Caco-2 (cell line): Measurements from ENCODE around the gene EVPLL. TPM values are rescaled to one million over a fixed set of nuclear protein-coding genes. Genes with fewer than 3 reads are reported as not detected.
"Not testable (repeated sequence)": the region's sequence is repeated elsewhere in the genome, so short reads cannot be mapped to it uniquely, and the experiment has no call there.

Experiments
- BruUV-seq: library from RNA; stranded (reverse); fragments of 400-500 nt; replicated peaks from 2 replicates; lab custom pipeline; 2021; lab: Mats Ljungman, UMichigan
- CTCF ChIA-PET: fragments of 300-600 bp; sonication (Branson Sonifier 250); formaldehyde crosslinking; loops from one replicate; lab custom pipeline; 2022; ENCODE audit warnings: antibody characterized with exemption; lab: Charles Lee
- POLR2A ChIA-PET: fragments of 300-600 bp; sonication (Branson Sonifier 250); formaldehyde crosslinking; loops from one replicate; lab custom pipeline; 2022; ENCODE audit warnings: antibody characterized with exemption; lab: Charles Lee
- DNase-seq, 2 experiments: peaks; one replicate each; pipeline versions ENCODE4 v3.0.0 to v3.0.0-alpha.2; 2020 to 2022
- H3K27me3 ChIP-seq: replicated peaks from 2 replicates; pipeline ENCODE4 v1.6.0; 2011; ENCODE audit warnings: low read length; ENCODE audit not compliant: control insufficient read depth, insufficient read depth
- H3K36me3 ChIP-seq: 2 replicates; pipeline ENCODE4 v1.5.1; 2011; ENCODE audit warnings: low read length; ENCODE audit not compliant: control insufficient read depth, insufficient read depth
- H3K4me1 ChIP-seq: fragments of 250-450 bp; sonication (Bioruptor Pico); 2 replicates; pipeline ENCODE4 v1.5.1; 2020; ENCODE audit warnings: mild to moderate bottlenecking
- H3K4me3 ChIP-seq: 2 replicates; pipeline ENCODE4 v1.5.1; 2011; ENCODE audit warnings: low read depth, mild to moderate bottlenecking, control low read depth, low read length
- H3K9me3 ChIP-seq: fragments of 250-450 bp; sonication (Bioruptor Pico); 2 replicates; pipeline ENCODE4 v1.5.1; 2020; ENCODE audit warnings: mild to moderate bottlenecking, moderate library complexity
- H3K27ac Mint-ChIP-seq: one replicate; pipeline ENCODE4 v1.8.0; 2022; ENCODE audit warnings: mixed read lengths; ENCODE audit not compliant: unreplicated experiment
- H3K27me3 Mint-ChIP-seq: one replicate; pipeline ENCODE4 v1.8.0; 2022; ENCODE audit warnings: mixed read lengths; ENCODE audit not compliant: insufficient read depth, unreplicated experiment
- H3K36me3 Mint-ChIP-seq: one replicate; pipeline ENCODE4 v1.8.0; 2022; ENCODE audit warnings: mild to moderate bottlenecking, mixed read lengths; ENCODE audit not compliant: insufficient read depth, unreplicated experiment
- H3K4me1 Mint-ChIP-seq: one replicate; pipeline ENCODE4 v1.8.0; 2022; ENCODE audit warnings: low read depth, mixed read lengths; ENCODE audit not compliant: unreplicated experiment
- H3K4me3 Mint-ChIP-seq: one replicate; pipeline ENCODE4 v1.8.0; 2022; ENCODE audit warnings: mild to moderate bottlenecking, moderate library complexity, mixed read lengths; ENCODE audit not compliant: unreplicated experiment
- H3K9me3 Mint-ChIP-seq: one replicate; pipeline ENCODE4 v1.8.0; 2022; ENCODE audit warnings: mixed read lengths; ENCODE audit not compliant: unreplicated experiment
- CTCF ChIP-seq, 2 experiments: fragments of 200-600 bp in 1 of 2; IDR thresholded peaks; 1 replicate in 1 of 2; 2 replicates in 1 of 2; pipeline versions ENCODE4 v1.5.1 to v1.8.0; 2011 to 2022; ENCODE audit warnings: antibody characterized with exemption in 1 of 2, control low read depth in 1 of 2, inconsistent platforms in 1 of 2, low read depth in 1 of 2, low read length in 1 of 2, mild to moderate bottlenecking in 1 of 2, moderate library complexity in 1 of 2; ENCODE audit not compliant: insufficient read depth in 1 of 2, severe bottlenecking in 1 of 2, unreplicated experiment in 1 of 2
- intact Hi-C: fragments of 100-400 bp; cut with micrococcal nuclease; formaldehyde crosslinking; loops from one replicate; pipeline ENCODE4 v1.10.0; 2022; ENCODE audit not compliant: unreplicated experiment
- total RNA-seq: library from RNA; stranded (reverse); gene quantifications from 2 replicates; pipeline ENCODE4 v1.2.3, GENCODE V29; 2022

Gene EVPLL
- total RNA-seq, 1 experiment from 2014 or later, result not detected

- no peaks in the 10 kb centered on the region for H3K4me1 Mint-ChIP-seq
- TF ChIP-seq CTCF (IDR thresholded peaks at IDR 0.05; ENCODE audit: insufficient read depth in 1 of 2, low read depth in 1 of 2, low read length in 1 of 2, severe bottlenecking in 1 of 2, unreplicated experiment in 1 of 2), result no peak
- H3K27me3 Mint-ChIP-seq, result no peaks in the 10 kb centered on the region
- Histone ChIP-seq H3K36me3 (no peaks in the 10 kb centered on the region), H3K27me3 (no peaks in the 10 kb centered on the region), H3K4me3 (no peak overlapping the region), H3K9me3 (no peaks in the 10 kb centered on the region), H3K4me1 (no peaks in the 10 kb centered on the region)
- H3K4me3 Mint-ChIP-seq, result no peak overlapping the region
- POLR2A ChIA-PET, result no interaction called here
- H3K27ac Mint-ChIP-seq, result no peak overlapping the region
- intact Hi-C loops, result no loop called here
- DNase-seq, result peak in 1 of 2 experiments; percentile 30
- H3K36me3 Mint-ChIP-seq, result no peaks in the 10 kb centered on the region
- CTCF ChIA-PET, result no interaction called here
- no peaks in the 10 kb centered on the region for H3K9me3 Mint-ChIP-seq
- no TSS peak for BruUV-seq
These were observed 5.0 kb downstream of the EVPLL start for GRCh38 chr17:18382441-18383078.

GRCh38 chr17:18383079-18383481 lies 5.5 kb downstream of the EVPLL start:
- DNase-seq, H3K27ac Mint-ChIP-seq, H3K27me3 Mint-ChIP-seq, H3K4me1 ChIP-seq, H3K4me3 ChIP-seq, BruUV-seq, H3K9me3 Mint-ChIP-seq, H3K4me1 Mint-ChIP-seq, H3K27me3 ChIP-seq, H3K36me3 Mint-ChIP-seq, H3K9me3 ChIP-seq, H3K36me3 ChIP-seq, H3K4me3 Mint-ChIP-seq, POLR2A ChIA-PET, intact Hi-C loops, CTCF ChIA-PET: not testable (repeated sequence)

GRCh38 chr17:18384271-18384670 lies 6.7 kb downstream of the EVPLL start:
- H3K4me3 Mint-ChIP-seq, H3K4me1 ChIP-seq, H3K4me3 ChIP-seq, POLR2A ChIA-PET, H3K9me3 Mint-ChIP-seq, H3K9me3 ChIP-seq, BruUV-seq, H3K36me3 ChIP-seq, H3K27me3 Mint-ChIP-seq, H3K4me1 Mint-ChIP-seq, H3K36me3 Mint-ChIP-seq, H3K27ac Mint-ChIP-seq, H3K27me3 ChIP-seq, intact Hi-C loops: not testable (repeated sequence)
- CTCF ChIA-PET, result interaction anchor here (0.6 kb wide), 1 partner anchor 1584 kb away, joined by 3 read pairs; no protein-coding TSS in a partner anchor
- peak in 1 of 2 experiments; percentile 19 for DNase-seq

DNA sequence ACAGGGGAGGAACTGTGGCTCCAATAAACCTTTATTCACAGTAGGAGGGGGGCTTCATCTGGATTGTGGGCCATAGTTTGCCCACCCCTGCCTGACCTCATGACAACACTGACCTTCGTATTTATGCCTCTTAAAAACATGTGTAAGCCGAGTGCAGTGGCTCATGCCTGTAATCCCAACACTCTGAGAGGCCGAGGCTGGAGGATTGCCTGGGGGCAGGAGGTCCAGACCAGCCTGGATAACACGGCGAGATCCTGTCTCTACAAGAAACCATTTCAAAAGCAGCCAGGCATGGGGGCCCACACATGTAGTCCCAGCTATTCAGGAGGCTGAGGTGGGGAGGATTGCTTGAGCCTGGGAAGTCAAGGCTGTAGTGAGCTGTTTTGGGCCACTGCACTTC lies 10.0 kb downstream of the EVPLL start:
- BruUV-seq, H3K4me3 ChIP-seq, H3K4me3 Mint-ChIP-seq, H3K4me1 Mint-ChIP-seq, H3K4me1 ChIP-seq, H3K27me3 ChIP-seq, H3K36me3 ChIP-seq, H3K9me3 ChIP-seq, H3K27ac Mint-ChIP-seq, H3K36me3 Mint-ChIP-seq, intact Hi-C loops, DNase-seq, POLR2A ChIA-PET, CTCF ChIA-PET, H3K27me3 Mint-ChIP-seq, H3K9me3 Mint-ChIP-seq: not testable (repeated sequence)

DNA sequence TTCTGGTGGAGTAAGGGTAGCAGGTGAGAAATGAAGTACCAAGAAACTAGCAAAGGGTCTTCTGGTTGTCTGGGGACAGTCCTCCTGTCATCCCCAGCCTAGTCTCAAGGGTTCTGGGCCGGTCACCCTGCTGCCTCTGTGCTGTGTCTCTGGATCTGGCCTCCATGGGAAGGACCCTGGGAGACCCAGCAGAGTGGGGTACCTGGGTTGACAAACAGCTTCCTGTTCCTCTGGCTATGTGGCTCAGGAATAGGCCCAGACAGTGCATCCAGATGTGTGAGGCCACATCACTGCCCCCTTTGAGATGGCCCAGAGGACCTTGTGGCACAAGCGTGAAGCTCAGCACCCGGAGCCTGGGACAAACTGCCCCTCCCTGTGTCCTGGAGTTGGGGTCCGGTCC lies 10.7 kb downstream of the EVPLL start:
- CTCF ChIA-PET, H3K4me3 ChIP-seq, BruUV-seq, H3K9me3 Mint-ChIP-seq, H3K27me3 Mint-ChIP-seq, H3K27ac Mint-ChIP-seq, POLR2A ChIA-PET, H3K36me3 ChIP-seq, H3K4me3 Mint-ChIP-seq, H3K9me3 ChIP-seq, DNase-seq, intact Hi-C loops, H3K27me3 ChIP-seq, H3K4me1 ChIP-seq, H3K36me3 Mint-ChIP-seq, H3K4me1 Mint-ChIP-seq: not testable (repeated sequence)

GRCh38 chr17:18388728-18389127 lies 11.2 kb downstream of the EVPLL start:
- H3K36me3 Mint-ChIP-seq, H3K4me1 Mint-ChIP-seq, intact Hi-C loops, DNase-seq, H3K4me3 ChIP-seq, H3K27me3 Mint-ChIP-seq, H3K4me1 ChIP-seq, BruUV-seq, H3K36me3 ChIP-seq, CTCF ChIA-PET, H3K27ac Mint-ChIP-seq, H3K27me3 ChIP-seq, H3K4me3 Mint-ChIP-seq, POLR2A ChIA-PET, H3K9me3 ChIP-seq, H3K9me3 Mint-ChIP-seq: not testable (repeated sequence)
